HepG2 (cell line): ENCODE measurements around the gene ISOC2. TPM values are rescaled to one million over a fixed set of nuclear protein-coding genes. Genes with fewer than 3 reads are reported as not detected.

ENCODE experiments used
- DR1 ChIP-seq: sonication (generic); formaldehyde crosslinking; IDR thresholded peaks from 2 replicates; pipeline ENCODE4 v1.8.0; 2021; ENCODE audit warnings: mild to moderate bottlenecking, missing genetic modification reagents, inconsistent platforms
- FOXJ3 ChIP-seq: sonication (generic); formaldehyde crosslinking; IDR thresholded peaks from 2 replicates; pipeline ENCODE4 v1.4.0; 2020; ENCODE audit warnings: missing genetic modification reagents, mild to moderate bottlenecking, borderline replicate concordance
- HIC2 ChIP-seq: sonication (generic); formaldehyde crosslinking; IDR thresholded peaks from 2 replicates; pipeline ENCODE4 v1.9.0; 2022; ENCODE audit warnings: low read depth, missing genetic modification reagents
- MYC ChIP-seq: sonication (generic); formaldehyde crosslinking; IDR thresholded peaks from 2 replicates; pipeline ENCODE4 v1.9.0; 2021; ENCODE audit warnings: missing genetic modification reagents, borderline replicate concordance
- NR3C1 ChIP-seq: sonication (generic); formaldehyde crosslinking; IDR thresholded peaks from 2 replicates; pipeline ENCODE4 v1.4.0; 2020; ENCODE audit warnings: missing genetic modification reagents
- TRIM24 ChIP-seq: sonication (generic); formaldehyde crosslinking; IDR thresholded peaks from 2 replicates; pipeline ENCODE4 v1.8.0; 2022; ENCODE audit warnings: mild to moderate bottlenecking, missing genetic modification reagents
- WIZ ChIP-seq: sonication (generic); formaldehyde crosslinking; IDR thresholded peaks from 2 replicates; pipeline ENCODE4 v1.5.1; 2020; ENCODE audit warnings: mild to moderate bottlenecking, missing genetic modification reagents
- ZFP1 ChIP-seq: IDR thresholded peaks from 2 replicates; pipeline ENCODE4 v1.6.1; 2016
- ZHX2 ChIP-seq, 2 experiments: sonication (generic) in 1 of 2; formaldehyde crosslinking in 1 of 2; IDR thresholded peaks; 2 replicates each; pipeline versions ENCODE4 v1.6.1 to v1.9.0; 2014 to 2022; ENCODE audit warnings: antibody characterized with exemption in 1 of 2, borderline replicate concordance in 1 of 2, inconsistent platforms in 1 of 2, low read depth in 1 of 2, missing genetic modification reagents in 1 of 2
- ZMYM3 ChIP-seq: sonication (generic); formaldehyde crosslinking; IDR thresholded peaks from 2 replicates; pipeline ENCODE4 v1.5.1; 2020; ENCODE audit warnings: mild to moderate bottlenecking, missing genetic modification reagents
- ZMYM4 ChIP-seq: sonication (generic); formaldehyde crosslinking; IDR thresholded peaks from 2 replicates; pipeline ENCODE4 v1.8.1; 2023; ENCODE audit warnings: mild to moderate bottlenecking, missing genetic modification reagents
- ZNF546 ChIP-seq: sonication (generic); formaldehyde crosslinking; conservative IDR thresholded peaks from 2 replicates; pipeline ENCODE4 v1.8.1; 2023; ENCODE audit warnings: mild to moderate bottlenecking, missing genetic modification reagents
- ZNF75D ChIP-seq: sonication (generic); formaldehyde crosslinking; IDR thresholded peaks from 2 replicates; pipeline ENCODE4 v1.8.1; 2023; ENCODE audit warnings: missing genetic modification reagents, mild to moderate bottlenecking, borderline replicate concordance
- polyA plus RNA-seq, 8 experiments: library from polyadenylated mRNA; depleted of rRNA in 3 of 8; stranded (reverse) in 7 of 8; unstranded in 1 of 8; fragments of >200 nt; fragmentation: Illumina TruSeq in 4 of 8; extraction: Trizol in 4 of 8; gene quantifications; 2 replicates each; pipeline versions ENCODE4 v1.2.1 to v1.2.3, GENCODE V29; 2011 to 2016; ENCODE audit warnings: low read depth in 4 of 8, missing spikeins in 1 of 8, mixed read lengths in 1 of 8; ENCODE audit not compliant: insufficient read depth in 1 of 8
- total RNA-seq, 5 experiments: library from RNA; depleted of rRNA; stranded (reverse); fragments of >200 nt; fragmentation: Illumina TruSeq; extraction: Trizol; gene quantifications; 2 replicates each; pipeline ENCODE4 v1.2.3, GENCODE V29; 2016; ENCODE audit warnings: low read depth in 1 of 5
- TF ChIP-seq, protein P1 (sequence below): sonication (generic); formaldehyde crosslinking; IDR thresholded peaks from 2 replicates; pipeline ENCODE4 v1.5.1; 2020; ENCODE audit warnings: missing genetic modification reagents, mild to moderate bottlenecking, borderline replicate concordance
- TF ChIP-seq, protein P2 (sequence below): sonication (generic); formaldehyde crosslinking; IDR thresholded peaks from 2 replicates; pipeline ENCODE4 v1.4.0; 2020; ENCODE audit warnings: missing genetic modification reagents

The ISOC2 gene
- total and polyA plus RNA-seq, 2 of the 13 experiments (the other 11 are each of a cell fraction or from before 2014, with no cell fraction given), result 76.8 to 105 TPM

GRCh38 chr19:55437410-55437809, 24.0 kb downstream of the ISOC2 start (continued):
- TF ChIP-seq HIC2 (CRISPR knock-in tag), result no peak
- TF ChIP-seq ZMYM4 (CRISPR knock-in tag), result 0 out of 2 replicates have a peak, but pooled peaks have one; percentile 21
- 0 out of 2 replicates have a peak, but pooled peaks have one; percentile 20 for TF ChIP-seq DR1
- no peak for TF ChIP-seq ZFP1
- TF ChIP-seq TRIM24 (CRISPR knock-in tag), result no peak
- TF ChIP-seq, protein P1, sequence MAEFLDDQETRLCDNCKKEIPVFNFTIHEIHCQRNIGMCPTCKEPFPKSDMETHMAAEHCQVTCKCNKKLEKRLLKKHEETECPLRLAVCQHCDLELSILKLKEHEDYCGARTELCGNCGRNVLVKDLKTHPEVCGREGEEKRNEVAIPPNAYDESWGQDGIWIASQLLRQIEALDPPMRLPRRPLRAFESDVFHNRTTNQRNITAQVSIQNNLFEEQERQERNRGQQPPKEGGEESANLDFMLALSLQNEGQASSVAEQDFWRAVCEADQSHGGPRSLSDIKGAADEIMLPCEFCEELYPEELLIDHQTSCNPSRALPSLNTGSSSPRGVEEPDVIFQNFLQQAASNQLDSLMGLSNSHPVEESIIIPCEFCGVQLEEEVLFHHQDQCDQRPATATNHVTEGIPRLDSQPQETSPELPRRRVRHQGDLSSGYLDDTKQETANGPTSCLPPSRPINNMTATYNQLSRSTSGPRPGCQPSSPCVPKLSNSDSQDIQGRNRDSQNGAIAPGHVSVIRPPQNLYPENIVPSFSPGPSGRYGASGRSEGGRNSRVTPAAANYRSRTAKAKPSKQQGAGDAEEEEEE (CRISPR knock-in tag), result no peak; the same call in 1 of the 2 replicates
- no peak for TF ChIP-seq FOXJ3 (CRISPR knock-in tag)
- TF ChIP-seq MYC (CRISPR knock-in tag), result no peak
- TF ChIP-seq ZMYM3 (CRISPR knock-in tag), result no peak
- no peak for TF ChIP-seq NR3C1 (CRISPR knock-in tag)
- no peak for TF ChIP-seq ZNF546 (CRISPR knock-in tag)
- TF ChIP-seq ZHX2 (IDR thresholded peaks at IDR 0.05; ENCODE audit: low read depth), result no peak
- no peak for TF ChIP-seq ZHX2 (CRISPR knock-in tag; IDR thresholded peaks at IDR 0.05; ENCODE audit: borderline replicate concordance)
- TF ChIP-seq WIZ (CRISPR knock-in tag), result peak; percentile 96; the same call in 1 of the 2 replicates
- TF ChIP-seq, protein P2, sequence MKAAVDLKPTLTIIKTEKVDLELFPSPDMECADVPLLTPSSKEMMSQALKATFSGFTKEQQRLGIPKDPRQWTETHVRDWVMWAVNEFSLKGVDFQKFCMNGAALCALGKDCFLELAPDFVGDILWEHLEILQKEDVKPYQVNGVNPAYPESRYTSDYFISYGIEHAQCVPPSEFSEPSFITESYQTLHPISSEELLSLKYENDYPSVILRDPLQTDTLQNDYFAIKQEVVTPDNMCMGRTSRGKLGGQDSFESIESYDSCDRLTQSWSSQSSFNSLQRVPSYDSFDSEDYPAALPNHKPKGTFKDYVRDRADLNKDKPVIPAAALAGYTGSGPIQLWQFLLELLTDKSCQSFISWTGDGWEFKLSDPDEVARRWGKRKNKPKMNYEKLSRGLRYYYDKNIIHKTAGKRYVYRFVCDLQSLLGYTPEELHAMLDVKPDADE (CRISPR knock-in tag), result no peak
- peak; percentile 79; the same call in 1 of the 2 replicates for TF ChIP-seq ZNF75D (CRISPR knock-in tag)
